Stimulated activated naive CD8-positive, alpha-beta T cell treated with anti-CD3 and anti-CD28 coated beads, Interleukin-15, Interleukin-2, amounts not matched to agents 100 ng/mL and 50 ng/mL, for 24 hours (primary cell): ENCODE results near the gene MAP3K6.

Source experiments
- H3K27ac Mint-ChIP-seq: one replicate; pipeline ENCODE4 v1.8.0; 2021; ENCODE audit warnings: mild to moderate bottlenecking, mixed read lengths
- H3K27me3 Mint-ChIP-seq: one replicate; pipeline ENCODE4 v1.8.0; 2021; ENCODE audit warnings: mixed read lengths
- H3K36me3 Mint-ChIP-seq: one replicate; pipeline ENCODE4 v1.8.0; 2021; ENCODE audit warnings: low read depth, mixed read lengths
- H3K4me1 Mint-ChIP-seq: one replicate; pipeline ENCODE4 v1.8.0; 2021; ENCODE audit warnings: low read depth, mixed read lengths
- H3K4me3 Mint-ChIP-seq: one replicate; pipeline ENCODE4 v1.8.0; 2021; ENCODE audit warnings: mild to moderate bottlenecking, mixed read lengths
- H3K9me3 Mint-ChIP-seq: one replicate; pipeline ENCODE4 v1.8.0; 2021; ENCODE audit warnings: mixed read lengths

Gene MAP3K6

GRCh38 chr1:27330786-27331185, 36.0 kb downstream of the MAP3K6 start:
- H3K4me1 Mint-ChIP-seq = peaks cover 40% of the 10 kb centered on the region

GRCh38 chr1:27327964-27328363, 38.8 kb downstream of the MAP3K6 start:
- Mint-ChIP-seq H3K4me1 (peaks cover 67% of the 10 kb centered on the region), H3K27ac (no peak overlapping the region), H3K4me3 (no peak overlapping the region), H3K27me3 (no peaks in the 10 kb centered on the region), H3K9me3 (no peaks in the 10 kb centered on the region), H3K36me3 (peaks cover 57% of the 10 kb centered on the region)

More at GRCh38 chr1:27330786-27331185, 36.0 kb downstream of the MAP3K6 start:
- H3K4me3 Mint-ChIP-seq = no peak overlapping the region
- H3K27ac Mint-ChIP-seq = no peak overlapping the region
- H3K9me3 Mint-ChIP-seq = no peaks in the 10 kb centered on the region
- peaks cover 54% of the 10 kb centered on the region for H3K36me3 Mint-ChIP-seq
- no peaks in the 10 kb centered on the region for H3K27me3 Mint-ChIP-seq

- H3K27me3 Mint-ChIP-seq = no peaks in the 10 kb centered on the region
- no peaks in the 10 kb centered on the region for H3K9me3 Mint-ChIP-seq
- H3K4me1 Mint-ChIP-seq = peaks cover 63% of the 10 kb centered on the region
- H3K4me3 Mint-ChIP-seq = no peak overlapping the region
- no peak overlapping the region for H3K27ac Mint-ChIP-seq
- peaks cover 49% of the 10 kb centered on the region for H3K36me3 Mint-ChIP-seq
These were observed 41.5 kb downstream of the MAP3K6 start for GRCh38 chr1:27325286-27325685.

DNA sequence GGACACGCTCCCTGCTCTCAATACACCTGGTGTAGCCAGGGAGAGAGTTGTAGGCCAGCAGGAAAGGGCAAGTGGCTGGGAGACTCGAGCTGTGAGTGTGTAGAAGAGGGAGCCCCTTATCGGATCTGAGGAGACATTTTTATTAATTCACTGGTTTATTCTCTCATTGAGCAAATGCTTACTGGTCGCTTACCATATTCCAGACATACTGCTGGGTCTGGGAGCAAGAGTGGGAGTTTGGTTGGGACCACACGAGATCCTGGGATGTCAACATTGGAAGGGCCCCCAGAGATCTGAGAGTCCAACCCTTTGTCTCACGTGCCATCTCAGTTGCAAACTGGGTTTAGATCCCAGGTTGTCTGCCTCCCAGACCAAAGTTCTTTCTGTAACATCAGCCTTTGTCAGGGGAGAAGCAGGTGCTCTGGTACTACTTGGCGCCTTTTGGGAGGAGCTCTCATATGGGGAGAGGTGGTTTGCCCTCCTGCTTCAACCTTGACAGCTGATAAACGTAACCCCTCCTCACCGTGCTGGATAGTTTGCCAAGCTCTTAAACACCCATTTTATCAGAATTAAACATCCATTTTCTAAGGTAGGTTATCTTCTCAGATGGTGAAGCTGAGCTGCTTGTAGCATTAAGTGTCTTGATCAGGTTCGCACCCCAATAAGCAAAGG, 44.1 kb downstream of the MAP3K6 start:
- H3K36me3 Mint-ChIP-seq = peaks cover 34% of the 10 kb centered on the region
- H3K4me1 Mint-ChIP-seq = peaks cover 47% of the 10 kb centered on the region
- no peaks in the 10 kb centered on the region for H3K9me3 Mint-ChIP-seq
- H3K4me3 Mint-ChIP-seq = peak overlapping the region; percentile 96
- H3K27ac Mint-ChIP-seq = peak overlapping the region; percentile 94
- no peaks in the 10 kb centered on the region for H3K27me3 Mint-ChIP-seq

DNA sequence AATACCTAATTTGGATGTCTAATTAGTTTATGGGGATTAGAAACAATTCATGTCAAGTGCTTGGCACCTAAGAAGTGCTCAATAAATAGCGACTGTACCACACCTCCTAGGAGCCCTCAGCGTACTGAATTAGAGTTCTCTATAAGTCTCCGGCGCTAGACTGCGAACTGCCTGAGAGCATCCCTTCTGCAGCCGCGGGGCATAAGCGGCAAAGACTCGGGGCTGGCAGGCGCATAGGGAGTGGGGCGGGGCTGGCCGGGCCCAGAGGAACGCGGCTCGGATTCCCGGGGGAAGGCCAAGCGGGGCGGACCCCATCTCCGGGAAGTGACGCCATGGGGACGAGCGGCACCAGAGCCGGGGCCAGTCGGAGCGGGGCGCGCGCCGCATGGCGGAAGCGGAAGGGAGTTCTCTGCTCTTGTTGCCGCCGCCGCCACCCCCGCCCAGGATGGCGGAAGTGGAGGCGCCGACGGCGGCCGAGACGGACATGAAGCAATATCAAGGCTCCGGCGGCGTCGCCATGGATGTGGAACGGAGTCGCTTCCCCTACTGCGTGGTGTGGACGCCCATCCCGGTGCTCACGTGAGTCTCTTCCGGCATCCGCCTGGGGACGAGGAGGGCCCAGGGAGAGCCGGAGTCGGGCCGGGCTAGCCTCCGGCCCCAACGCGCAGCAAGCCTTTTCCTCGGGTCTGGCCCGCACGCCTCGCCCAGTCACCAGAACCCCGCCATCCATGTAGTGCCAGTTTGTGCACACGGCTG, 44.8 kb downstream of the MAP3K6 start, which contains the start of gene TMEM222:
Gene TMEM222 (plus strand): TSS at position 351 of the 756 bp plus-strand sequence. CDS start 35 bp downstream, at position 386.
- Mint-ChIP-seq H3K9me3 (no peaks in the 10 kb centered on the region), H3K36me3 (peaks cover 29% of the 10 kb centered on the region), H3K4me3 (peak within 1 kb of the TSS; percentile 96), H3K27ac (peak within 1 kb of the TSS; percentile 94), H3K4me1 (peaks cover 44% of the 10 kb centered on the region), H3K27me3 (no peaks in the 10 kb centered on the region)

DNA sequence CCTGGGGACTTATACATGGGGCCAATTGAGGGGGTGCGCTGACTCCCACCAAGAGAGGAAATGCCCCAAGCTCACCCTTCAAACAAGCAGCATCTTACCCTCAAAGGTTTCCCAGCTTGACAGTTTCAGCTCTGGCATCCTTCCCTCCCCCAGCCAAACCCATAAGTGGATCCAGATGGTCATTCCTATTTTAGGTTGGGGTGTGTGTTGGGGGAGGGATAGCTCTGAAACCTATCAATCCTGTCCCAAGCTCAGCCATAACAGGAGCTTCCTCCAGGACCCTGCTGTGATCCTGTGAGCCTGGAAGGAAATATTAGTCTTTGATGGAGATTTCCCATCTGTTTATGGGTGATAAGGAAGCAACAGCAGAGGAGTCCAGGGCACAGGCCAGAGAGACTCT, 48.2 kb downstream of the MAP3K6 start:
- Mint-ChIP-seq H3K27ac (no peak overlapping the region), H3K9me3 (no peaks in the 10 kb centered on the region), H3K36me3 (peaks cover under 1% of the 10 kb centered on the region), H3K4me1 (peaks cover 11% of the 10 kb centered on the region), H3K4me3 (no peak overlapping the region), H3K27me3 (no peaks in the 10 kb centered on the region)

DNA sequence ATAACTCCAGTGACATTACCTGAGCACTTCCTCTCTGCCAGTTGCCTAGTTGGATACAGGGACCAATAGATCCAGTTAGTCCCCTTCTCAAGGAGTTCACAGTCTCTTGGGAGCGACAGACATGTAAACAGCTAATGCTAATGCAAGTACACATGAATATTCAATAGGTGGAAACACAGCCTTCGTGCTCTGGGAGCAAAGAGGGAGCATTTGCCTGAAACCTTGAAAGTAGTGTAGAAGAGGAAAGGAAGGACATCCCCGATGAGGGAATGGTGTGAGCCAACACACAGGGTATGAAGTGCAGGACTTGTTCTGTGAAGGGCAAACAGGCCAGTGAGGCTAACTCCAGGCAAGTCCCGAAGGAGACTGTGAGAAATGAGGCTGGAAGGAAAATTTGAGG, 48.6 kb downstream of the MAP3K6 start:
- H3K36me3 Mint-ChIP-seq = no peaks in the 10 kb centered on the region
- no peaks in the 10 kb centered on the region for H3K27me3 Mint-ChIP-seq
- H3K4me3 Mint-ChIP-seq = no peak overlapping the region
- H3K4me1 Mint-ChIP-seq = peaks cover 6% of the 10 kb centered on the region
- H3K9me3 Mint-ChIP-seq = no peaks in the 10 kb centered on the region
- no peak overlapping the region for H3K27ac Mint-ChIP-seq

DNA sequence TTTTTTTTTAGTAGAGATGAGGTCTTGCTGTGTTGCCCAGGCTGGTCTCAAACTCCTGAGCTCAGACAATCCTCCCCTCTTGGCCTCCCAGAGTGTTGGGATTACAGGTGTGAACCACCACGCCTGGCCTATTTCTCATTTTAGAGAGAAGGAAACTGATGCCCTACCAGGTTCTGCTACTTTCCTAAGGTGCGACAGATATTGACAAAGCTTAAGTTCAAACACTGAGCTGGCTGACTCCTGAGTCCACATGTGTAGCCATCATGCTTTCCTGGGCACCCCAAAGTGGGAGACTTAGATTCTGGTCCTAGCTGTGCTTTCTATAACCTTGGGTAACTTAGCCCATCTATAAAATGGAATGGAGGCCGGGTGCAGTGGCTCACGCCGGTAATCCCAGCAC, 49.9 kb downstream of the MAP3K6 start:
- no peaks in the 10 kb centered on the region for H3K36me3 Mint-ChIP-seq
- no peaks in the 10 kb centered on the region for H3K9me3 Mint-ChIP-seq
- H3K27me3 Mint-ChIP-seq = no peaks in the 10 kb centered on the region
- no peak overlapping the region for H3K4me3 Mint-ChIP-seq
- H3K27ac Mint-ChIP-seq = no peak overlapping the region
- peaks cover 3% of the 10 kb centered on the region for H3K4me1 Mint-ChIP-seq

- Mint-ChIP-seq H3K9me3 (no peaks in the 10 kb centered on the region), H3K27me3 (no peaks in the 10 kb centered on the region), H3K36me3 (no peaks in the 10 kb centered on the region), H3K27ac (no peak overlapping the region), H3K4me1 (no peaks in the 10 kb centered on the region), H3K4me3 (no peak overlapping the region)
These were observed 52.0 kb downstream of the MAP3K6 start for GRCh38 chr1:27314737-27315136.

DNA sequence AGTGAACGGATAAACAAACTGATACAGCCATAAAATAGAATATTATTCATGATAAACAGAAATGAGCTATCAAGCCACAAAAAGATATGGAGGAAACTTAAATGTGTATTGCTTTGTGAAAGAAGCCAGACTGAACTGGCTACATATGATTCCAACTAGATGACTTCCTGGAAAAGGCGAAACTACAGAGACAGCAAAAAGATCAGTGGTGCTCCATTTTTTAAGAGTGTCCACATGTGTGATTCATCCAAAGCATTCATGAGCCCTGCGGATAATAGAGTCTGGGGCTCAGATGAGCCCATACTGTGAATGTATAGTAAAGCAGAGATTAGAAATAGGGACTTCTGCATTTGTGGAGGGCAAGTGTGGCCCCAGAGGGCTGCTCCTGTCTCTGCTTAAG, 52.6 kb downstream of the MAP3K6 start:
- no peak overlapping the region for H3K4me3 Mint-ChIP-seq
- H3K27ac Mint-ChIP-seq = no peak overlapping the region
- H3K9me3 Mint-ChIP-seq = no peaks in the 10 kb centered on the region
- no peaks in the 10 kb centered on the region for H3K36me3 Mint-ChIP-seq
- no peaks in the 10 kb centered on the region for H3K27me3 Mint-ChIP-seq
- H3K4me1 Mint-ChIP-seq = no peaks in the 10 kb centered on the region

DNA sequence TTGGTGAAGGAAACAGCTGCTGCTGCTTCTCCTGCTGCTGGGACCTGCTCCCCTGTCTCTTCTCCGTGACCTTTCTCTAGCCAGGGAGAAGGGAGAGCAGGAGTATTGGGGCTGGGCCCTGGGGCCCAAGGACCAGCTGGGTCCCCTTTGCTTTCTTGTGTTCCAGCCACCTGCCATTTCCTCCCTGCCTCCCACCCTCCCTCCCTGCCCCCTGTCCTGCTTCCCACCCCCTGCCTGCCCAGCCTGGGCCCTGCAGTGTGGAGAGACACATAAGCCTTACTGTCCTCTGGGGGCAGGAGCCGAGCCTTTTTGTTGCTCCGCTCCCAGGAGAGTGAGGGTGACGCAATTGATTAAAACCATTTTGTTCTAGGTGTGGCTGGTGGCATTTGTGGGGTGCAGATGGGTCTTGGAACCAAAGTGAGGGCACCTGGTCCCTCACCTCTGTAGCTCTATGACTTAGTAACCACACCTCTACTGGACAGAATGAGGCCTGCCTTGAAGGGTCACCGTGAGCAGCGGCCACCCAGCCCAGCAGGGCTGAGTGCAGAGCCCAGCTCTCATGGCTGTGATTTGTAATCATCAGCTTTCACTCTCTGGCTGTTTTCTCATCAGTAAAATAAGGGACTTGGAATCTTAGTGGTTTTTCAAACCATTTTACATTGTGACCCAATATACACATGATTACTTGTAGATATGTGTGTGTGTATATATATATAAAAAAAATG, 58.7 kb downstream of the MAP3K6 start:
- no peaks in the 10 kb centered on the region for H3K36me3 Mint-ChIP-seq
- no peaks in the 10 kb centered on the region for H3K4me1 Mint-ChIP-seq
- H3K27ac Mint-ChIP-seq = no peak overlapping the region
- no peaks in the 10 kb centered on the region for H3K9me3 Mint-ChIP-seq
- no peak overlapping the region for H3K4me3 Mint-ChIP-seq
- H3K27me3 Mint-ChIP-seq = no peaks in the 10 kb centered on the region

DNA sequence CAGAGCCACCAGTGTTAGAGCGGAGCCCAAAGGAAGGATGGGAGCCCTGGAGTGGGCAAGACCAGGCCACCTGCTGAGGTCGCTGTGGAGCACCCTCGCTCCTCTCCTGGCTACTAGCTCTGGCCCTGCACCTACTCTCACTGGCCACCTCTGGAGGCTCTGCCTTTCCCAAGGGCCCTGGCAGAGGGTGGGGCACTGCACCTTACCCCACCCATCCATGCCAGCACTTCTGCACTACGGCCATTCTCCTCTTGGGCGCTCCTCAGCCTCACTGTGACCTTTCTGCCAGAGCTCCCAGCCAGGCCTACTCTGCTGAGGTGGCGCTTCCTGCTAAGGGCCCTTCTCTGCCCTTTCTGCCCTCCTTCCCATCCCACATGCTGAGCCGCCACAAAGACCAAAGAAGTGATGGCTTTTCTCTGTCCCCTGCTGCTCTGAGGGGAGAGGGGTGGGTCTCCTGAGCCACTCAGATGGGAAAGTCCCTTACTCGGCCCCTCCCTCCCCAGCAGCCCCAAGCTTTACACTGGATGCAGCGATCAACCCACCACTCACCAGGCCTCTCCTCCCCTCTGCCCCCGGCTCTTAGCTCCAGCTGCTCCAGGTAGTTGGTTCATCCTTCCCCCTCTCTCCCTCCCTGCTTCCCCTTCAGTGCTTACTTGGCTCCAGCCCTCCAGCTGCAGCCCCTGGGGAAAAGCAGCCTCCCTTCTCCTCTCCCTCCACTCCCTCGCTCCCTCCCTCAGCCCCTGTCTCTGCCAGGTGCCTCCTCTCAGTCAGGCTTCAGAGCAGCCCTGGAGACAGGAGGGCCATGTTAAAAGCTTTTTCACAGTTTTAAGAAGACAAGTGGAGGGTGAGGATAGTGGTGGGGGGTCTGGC, 59.6 kb downstream of the MAP3K6 start:
- Mint-ChIP-seq H3K36me3 (no peaks in the 10 kb centered on the region), H3K9me3 (no peaks in the 10 kb centered on the region), H3K4me3 (no peak overlapping the region), H3K27ac (no peak overlapping the region), H3K4me1 (no peaks in the 10 kb centered on the region), H3K27me3 (no peaks in the 10 kb centered on the region)

DNA sequence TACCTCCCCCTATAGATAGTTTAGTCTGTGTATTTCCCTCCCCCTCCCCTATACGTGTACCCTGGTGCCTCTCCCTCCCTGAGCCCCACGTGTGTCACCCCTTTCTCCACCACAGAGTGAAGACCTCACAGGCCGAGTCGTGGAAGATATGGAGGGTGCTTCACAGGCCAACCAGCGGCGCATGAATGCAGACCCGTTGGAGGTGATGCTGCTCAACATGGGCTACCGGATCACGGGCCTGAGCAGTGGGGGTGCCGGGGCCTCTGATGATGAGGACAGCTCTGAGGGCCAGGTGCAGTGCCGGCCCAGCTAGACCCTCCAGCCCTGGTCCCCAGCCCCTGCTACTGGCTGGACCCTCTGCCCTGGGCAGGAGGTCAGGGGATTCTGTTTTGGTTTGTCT, 60.7 kb downstream of the MAP3K6 start:
- no peaks in the 10 kb centered on the region for H3K36me3 Mint-ChIP-seq

More for the DNA sequence above, 60.7 kb downstream of the MAP3K6 start:
- Mint-ChIP-seq H3K4me1 (no peaks in the 10 kb centered on the region), H3K4me3 (no peak overlapping the region), H3K27ac (no peak overlapping the region), H3K9me3 (no peaks in the 10 kb centered on the region), H3K27me3 (no peaks in the 10 kb centered on the region)
